Mesendoderm (in vitro differentiated cells): Measurements from ENCODE around the gene RRP1.

Source experiments
- DNase-seq: peaks from one replicate; pipeline ENCODE4 v3.0.0; 2013
- H2AK5ac ChIP-seq: 2 replicates; pipeline ENCODE4 v1.6.1; 2013; ENCODE audit warnings: low read length, inconsistent platforms
- H2BK120ac ChIP-seq: 2 replicates; pipeline ENCODE4 v1.6.1; 2013; ENCODE audit warnings: low read depth, mild to moderate bottlenecking, low read length, moderate library complexity, mixed read lengths
- H2BK15ac ChIP-seq: replicated peaks from 2 replicates; pipeline ENCODE4 v1.6.1; 2013; ENCODE audit warnings: low read depth, mild to moderate bottlenecking, moderate library complexity
- H2BK5ac ChIP-seq: 2 replicates; pipeline ENCODE4 v1.6.1; 2013; ENCODE audit warnings: low read length, inconsistent platforms
- H3K18ac ChIP-seq: 2 replicates; pipeline ENCODE4 v1.6.1; 2013; ENCODE audit warnings: mild to moderate bottlenecking, low read length, mixed read lengths
- H3K23ac ChIP-seq: one replicate; pipeline ENCODE4 v1.6.1; 2013; ENCODE audit warnings: low read length
- H3K27ac ChIP-seq: 2 replicates; pipeline ENCODE4 v1.5.1; 2013; ENCODE audit warnings: low read depth, mild to moderate bottlenecking, inconsistent platforms, low read length, moderate library complexity
- H3K27me3 ChIP-seq: 2 replicates; pipeline ENCODE4 v1.6.1; 2013; ENCODE audit warnings: low read length, control low read depth, mild to moderate bottlenecking, inconsistent platforms; ENCODE audit not compliant: insufficient read depth, poor library complexity
- H3K36me3 ChIP-seq: 2 replicates; pipeline ENCODE4 v1.6.1; 2013; ENCODE audit warnings: low read length, inconsistent platforms; ENCODE audit not compliant: control insufficient read depth, insufficient read depth
- H3K4ac ChIP-seq: one replicate; pipeline ENCODE4 v1.6.1; 2013; ENCODE audit warnings: low read depth, mild to moderate bottlenecking, low read length, moderate library complexity
- H3K4me1 ChIP-seq: 2 replicates; pipeline ENCODE4 v1.6.1; 2013; ENCODE audit warnings: low read depth, low read length, inconsistent platforms; ENCODE audit not compliant: control insufficient read depth
- H3K4me2 ChIP-seq: 2 replicates; pipeline ENCODE4 v1.6.1; 2013; ENCODE audit warnings: low read length
- H3K4me3 ChIP-seq: 2 replicates; pipeline ENCODE4 v1.5.1; 2013; ENCODE audit warnings: mild to moderate bottlenecking, low read length
- H3K56ac ChIP-seq: one replicate; pipeline ENCODE4 v1.6.1; 2013; ENCODE audit warnings: low read length
- H3K79me1 ChIP-seq: 2 replicates; pipeline ENCODE4 v1.6.1; 2013; ENCODE audit warnings: low read length, inconsistent platforms
- H3K79me2 ChIP-seq: 2 replicates; pipeline ENCODE4 v1.6.1; 2013; ENCODE audit warnings: mild to moderate bottlenecking, low read length; ENCODE audit not compliant: control insufficient read depth, insufficient read depth
- H3K9ac ChIP-seq: 2 replicates; pipeline ENCODE4 v1.6.1; 2013; ENCODE audit warnings: low read length, inconsistent platforms
- H4K5ac ChIP-seq: one replicate; pipeline ENCODE4 v1.6.1; 2013; ENCODE audit warnings: low read length
- H4K8ac ChIP-seq: one replicate; pipeline ENCODE4 v1.6.1; 2013; ENCODE audit warnings: low read depth, mild to moderate bottlenecking, control low read depth, low read length, moderate library complexity
- WGBS: extraction: QIAGEN DNeasy Blood & Tissue Kit; methylation state at CpG from one replicate; pipeline ENCODE4 v1.1.7; 2013; ENCODE audit warnings: low lambda C conversion rate, missing lambda C conversion rate; ENCODE audit not compliant: insufficient coverage; ENCODE audit errors: extremely low coverage; 5-methylcytosine and 5-hydroxymethylcytosine counted together

RRP1 gene

DNA sequence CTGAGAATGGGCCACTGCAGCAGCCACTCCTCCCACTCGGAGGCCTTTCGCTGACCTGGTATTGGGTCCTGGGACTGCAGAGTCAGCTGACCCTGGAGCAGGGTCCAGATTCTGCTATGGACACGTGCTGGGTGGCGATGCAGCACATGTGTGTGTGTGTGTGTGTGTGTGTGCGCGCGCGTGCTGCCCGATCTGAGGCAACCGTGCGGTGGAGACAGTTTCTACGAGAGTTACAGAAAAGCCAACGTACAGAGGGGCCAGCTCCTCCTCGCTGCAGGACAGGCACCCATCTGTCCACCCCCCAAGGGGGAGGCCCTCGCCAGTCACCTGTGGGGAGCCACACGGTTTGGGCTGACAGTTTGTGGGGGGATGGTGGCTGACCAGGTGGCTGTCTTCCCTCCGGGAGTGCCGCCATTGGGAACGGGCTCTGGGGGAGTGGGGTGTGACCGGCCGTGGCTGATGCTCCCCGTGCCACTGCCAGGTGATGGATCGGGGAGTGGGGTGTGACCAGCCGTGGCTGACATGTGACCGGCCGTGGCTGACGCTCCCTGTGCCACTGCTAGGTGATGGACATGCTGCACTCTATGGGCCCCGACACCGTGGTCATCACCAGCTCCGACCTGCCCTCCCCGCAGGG, 37.3 kb upstream of the RRP1 start:
- no peak overlapping the region for H2BK15ac ChIP-seq
- H3K18ac ChIP-seq: no peak overlapping the region
- H3K4me1 ChIP-seq: no peaks in the 10 kb centered on the region
- no peak overlapping the region for H2BK120ac ChIP-seq
- H4K8ac ChIP-seq: no peak overlapping the region
- no CpG with 5 or more reads among the region's 31 CpGs for WGBS
- no peak overlapping the region for H3K4me3 ChIP-seq
- H3K36me3 ChIP-seq: peaks cover 3% of the 10 kb centered on the region
- H2BK5ac ChIP-seq: no peak overlapping the region
- H3K27ac ChIP-seq: no peak overlapping the region
- H3K4me2 ChIP-seq: no peak overlapping the region
- no peak overlapping the region for H3K4ac ChIP-seq
- H3K9ac ChIP-seq: no peak overlapping the region
- DNase-seq: no peak
- no peak overlapping the region for H3K56ac ChIP-seq
- no peaks in the 10 kb centered on the region for H3K27me3 ChIP-seq
- H3K23ac ChIP-seq: no peak overlapping the region
- H3K79me1 ChIP-seq: no peaks in the 10 kb centered on the region
- no peak overlapping the region for H4K5ac ChIP-seq
- no peak overlapping the region for H2AK5ac ChIP-seq
- no peaks in the 10 kb centered on the region for H3K79me2 ChIP-seq

- no peaks in the 10 kb centered on the region for H3K27me3 ChIP-seq
- H2AK5ac ChIP-seq: no peak overlapping the region
- DNase-seq: no peak
- H3K4me1 ChIP-seq: no peaks in the 10 kb centered on the region
- H3K79me2 ChIP-seq: no peaks in the 10 kb centered on the region
- H3K79me1 ChIP-seq: no peaks in the 10 kb centered on the region
- H3K9ac ChIP-seq: no peak overlapping the region
- no CpG with 5 or more reads among the region's 28 CpGs for WGBS
- no peak overlapping the region for H3K4me3 ChIP-seq
- H2BK15ac ChIP-seq: no peak overlapping the region
- no peak overlapping the region for H2BK5ac ChIP-seq
- no peak overlapping the region for H3K27ac ChIP-seq
- no peak overlapping the region for H3K4me2 ChIP-seq
- H3K56ac ChIP-seq: no peak overlapping the region
- no peak overlapping the region for H2BK120ac ChIP-seq
- H4K5ac ChIP-seq: no peak overlapping the region
- peaks cover 3% of the 10 kb centered on the region for H3K36me3 ChIP-seq
- H3K23ac ChIP-seq: no peak overlapping the region
- no peak overlapping the region for H4K8ac ChIP-seq
- no peak overlapping the region for H3K4ac ChIP-seq
- H3K18ac ChIP-seq: no peak overlapping the region
These were observed 36.5 kb upstream of the RRP1 start for GRCh38 chr21:43752758-43753438.

GRCh38 chr21:43753439-43753799, 36.0 kb upstream of the RRP1 start:
- no peak overlapping the region for H2BK120ac ChIP-seq
- H2BK5ac ChIP-seq: no peak overlapping the region
- no peak overlapping the region for H3K4me2 ChIP-seq
- no peak overlapping the region for H3K4ac ChIP-seq
- no peak overlapping the region for H3K4me3 ChIP-seq
- DNase-seq: no peak
- no peak overlapping the region for H3K27ac ChIP-seq
- no peaks in the 10 kb centered on the region for H3K79me1 ChIP-seq
- H3K18ac ChIP-seq: no peak overlapping the region
- H3K79me2 ChIP-seq: no peaks in the 10 kb centered on the region
- no peak overlapping the region for H2AK5ac ChIP-seq
- no peaks in the 10 kb centered on the region for H3K27me3 ChIP-seq
- H3K23ac ChIP-seq: no peak overlapping the region
- H4K8ac ChIP-seq: no peak overlapping the region
- no peak overlapping the region for H3K9ac ChIP-seq
- WGBS: no CpG with 5 or more reads among the region's 16 CpGs
- H4K5ac ChIP-seq: no peak overlapping the region
- no peaks in the 10 kb centered on the region for H3K4me1 ChIP-seq
- no peak overlapping the region for H2BK15ac ChIP-seq
- H3K36me3 ChIP-seq: peaks cover 3% of the 10 kb centered on the region
- no peak overlapping the region for H3K56ac ChIP-seq

DNA sequence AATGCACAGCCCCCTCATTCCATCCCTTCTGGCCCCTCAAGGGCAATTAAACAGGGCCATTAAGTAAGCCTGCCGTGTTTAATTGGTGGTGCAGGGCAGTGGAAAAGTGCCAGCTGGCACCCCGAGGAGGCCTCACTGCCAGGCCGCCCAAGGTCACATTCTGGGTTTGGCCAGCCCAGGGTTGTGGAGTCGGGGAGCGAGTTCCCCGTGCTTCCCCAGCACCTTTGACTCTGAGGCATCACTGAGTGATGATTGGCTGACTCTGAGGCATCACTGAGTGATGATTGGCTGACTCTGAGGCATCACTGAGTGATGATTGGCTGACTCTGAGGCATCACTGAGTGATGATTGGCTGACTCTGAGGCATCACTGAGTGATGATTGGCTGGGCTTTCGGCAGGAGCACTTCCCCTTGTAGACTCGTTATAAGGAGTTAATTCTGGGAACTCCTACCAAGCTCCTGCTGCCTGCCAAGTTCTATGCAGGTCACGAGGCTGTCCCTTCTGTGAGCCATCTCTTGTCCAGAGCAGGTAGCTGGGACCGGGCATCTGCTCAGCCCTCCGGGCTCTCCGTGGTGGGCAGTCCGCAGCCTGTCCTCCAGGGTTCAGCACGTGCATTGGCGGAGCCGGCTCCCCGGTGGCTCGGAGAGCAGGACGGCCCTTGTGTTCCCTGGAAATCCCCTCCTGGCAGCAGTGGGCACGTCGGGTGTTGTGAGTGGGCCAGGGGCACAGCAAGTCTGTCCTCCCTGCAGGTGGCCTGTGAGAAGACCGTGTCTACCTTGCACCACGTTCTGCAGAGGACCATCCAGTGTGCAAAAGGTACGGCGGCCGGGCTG, 34.2 kb upstream of the RRP1 start:
- H3K4me3 ChIP-seq: no peak overlapping the region
- no peak for DNase-seq
- H3K27ac ChIP-seq: no peak overlapping the region
- no peak overlapping the region for H3K18ac ChIP-seq
- no CpG with 5 or more reads among the region's 26 CpGs for WGBS
- no peak overlapping the region for H4K5ac ChIP-seq
- no peak overlapping the region for H3K9ac ChIP-seq
- H3K4me2 ChIP-seq: no peak overlapping the region
- no peak overlapping the region for H2BK120ac ChIP-seq
- H3K23ac ChIP-seq: no peak overlapping the region
- no peak overlapping the region for H2BK5ac ChIP-seq
- no peak overlapping the region for H3K4ac ChIP-seq
- no peaks in the 10 kb centered on the region for H3K4me1 ChIP-seq
- H3K56ac ChIP-seq: no peak overlapping the region
- H4K8ac ChIP-seq: no peak overlapping the region
- H3K27me3 ChIP-seq: no peaks in the 10 kb centered on the region
- H2BK15ac ChIP-seq: no peak overlapping the region
- peaks cover 3% of the 10 kb centered on the region for H3K36me3 ChIP-seq
- H2AK5ac ChIP-seq: no peak overlapping the region
- no peaks in the 10 kb centered on the region for H3K79me2 ChIP-seq
- H3K79me1 ChIP-seq: no peaks in the 10 kb centered on the region

DNA sequence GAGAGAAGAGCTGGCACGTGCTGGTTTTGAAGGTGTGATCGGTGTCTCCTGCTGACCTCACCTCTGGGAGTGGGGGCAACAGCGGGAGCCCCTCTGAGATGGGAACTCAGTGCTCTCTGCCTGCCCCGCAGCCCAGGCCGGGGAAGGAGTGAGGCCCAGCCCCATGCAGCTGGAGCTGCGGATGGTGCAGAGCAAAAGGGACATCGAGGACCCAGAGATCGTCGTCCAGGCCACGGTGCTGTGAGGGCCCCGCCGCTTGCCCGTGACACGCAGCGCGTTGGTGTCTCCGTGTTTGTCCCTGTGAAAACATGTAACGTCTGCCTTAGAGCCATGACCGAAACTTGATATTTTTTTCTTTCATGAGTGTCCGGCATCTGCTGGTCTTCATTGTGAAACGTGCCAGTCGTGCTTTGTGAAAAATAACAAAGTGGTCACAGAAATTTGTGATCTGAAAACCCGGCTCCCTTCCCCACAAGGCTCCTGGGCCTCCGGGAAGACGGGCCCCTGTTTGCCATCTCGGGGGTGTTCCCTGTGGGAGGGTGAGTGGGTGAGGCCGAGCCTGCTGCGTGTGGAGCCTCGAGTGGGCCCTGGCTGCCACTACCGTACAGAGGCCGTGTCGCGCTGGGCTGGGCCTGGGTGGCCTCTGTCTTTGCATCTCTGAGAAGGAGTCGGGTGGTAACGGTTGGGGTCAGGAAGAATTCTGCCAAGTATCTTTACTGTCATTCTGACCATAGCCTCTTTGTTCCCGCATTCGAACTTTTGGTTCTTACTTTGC, 33.4 kb upstream of the RRP1 start:
- Histone ChIP-seq H3K27me3 (no peaks in the 10 kb centered on the region), H3K56ac (no peak overlapping the region), H3K18ac (no peak overlapping the region), H3K4ac (no peak overlapping the region), H3K9ac (no peak overlapping the region), H2BK15ac (no peak overlapping the region), H3K23ac (no peak overlapping the region), H3K36me3 (peaks cover 3% of the 10 kb centered on the region), H2AK5ac (no peak overlapping the region), H3K4me3 (no peak overlapping the region), H3K27ac (no peak overlapping the region), H3K79me2 (no peaks in the 10 kb centered on the region), H3K79me1 (no peaks in the 10 kb centered on the region), H4K8ac (no peak overlapping the region), H3K4me2 (no peak overlapping the region), H3K4me1 (no peaks in the 10 kb centered on the region), H4K5ac (no peak overlapping the region), H2BK120ac (no peak overlapping the region), H2BK5ac (no peak overlapping the region)
- no peak for DNase-seq
- no CpG with 5 or more reads among the region's 37 CpGs for WGBS
